Thyroid gland (tissue), 4 donors: ENCODE data around the gene SOCS7.

Source experiments
- POLR2A ChIP-seq, 2 donors: fragments of 450-650 bp; IDR thresholded peaks; one replicate each; pipeline ENCODE4 v1.6.1; 2017; ENCODE audit warnings: antibody characterized with exemption in 2 of 2, mild to moderate bottlenecking in 2 of 2, moderate library complexity in 1 of 2
- TF ChIP-seq, protein P1 (sequence below), 6 experiments: fragments of 200-600 bp in 3 of 6; fragments of 450-650 bp in 3 of 6; sonication (generic) in 3 of 6; IDR thresholded peaks; one replicate each; pipeline ENCODE4 v1.5.1; 2016 to 2019; ENCODE audit warnings: antibody characterized with exemption in 6 of 6, mild to moderate bottlenecking in 2 of 6, inconsistent platforms in 1 of 6, moderate library complexity in 1 of 6

DNA sequence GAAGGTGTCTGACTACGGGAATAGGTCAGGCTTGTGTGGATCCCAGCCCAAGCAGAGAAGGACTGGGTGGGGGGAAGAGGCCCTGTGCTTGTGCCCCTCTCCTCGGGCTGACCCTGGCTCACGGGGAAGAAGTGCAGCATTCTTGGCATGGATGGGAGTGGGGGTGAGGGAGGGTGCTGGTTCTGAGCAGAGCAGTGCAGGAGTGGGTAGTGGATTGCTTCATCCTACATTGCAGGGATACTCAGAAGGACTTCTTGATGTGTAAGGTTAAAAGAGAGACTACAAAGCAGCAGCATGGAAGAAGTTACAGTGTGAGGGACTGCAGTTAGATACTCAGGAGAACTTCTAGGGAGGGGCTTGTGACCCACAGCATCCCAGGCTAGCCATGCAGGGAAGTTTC is 78.7 kb downstream of the SOCS7 start:
- TF ChIP-seq, protein P1, sequence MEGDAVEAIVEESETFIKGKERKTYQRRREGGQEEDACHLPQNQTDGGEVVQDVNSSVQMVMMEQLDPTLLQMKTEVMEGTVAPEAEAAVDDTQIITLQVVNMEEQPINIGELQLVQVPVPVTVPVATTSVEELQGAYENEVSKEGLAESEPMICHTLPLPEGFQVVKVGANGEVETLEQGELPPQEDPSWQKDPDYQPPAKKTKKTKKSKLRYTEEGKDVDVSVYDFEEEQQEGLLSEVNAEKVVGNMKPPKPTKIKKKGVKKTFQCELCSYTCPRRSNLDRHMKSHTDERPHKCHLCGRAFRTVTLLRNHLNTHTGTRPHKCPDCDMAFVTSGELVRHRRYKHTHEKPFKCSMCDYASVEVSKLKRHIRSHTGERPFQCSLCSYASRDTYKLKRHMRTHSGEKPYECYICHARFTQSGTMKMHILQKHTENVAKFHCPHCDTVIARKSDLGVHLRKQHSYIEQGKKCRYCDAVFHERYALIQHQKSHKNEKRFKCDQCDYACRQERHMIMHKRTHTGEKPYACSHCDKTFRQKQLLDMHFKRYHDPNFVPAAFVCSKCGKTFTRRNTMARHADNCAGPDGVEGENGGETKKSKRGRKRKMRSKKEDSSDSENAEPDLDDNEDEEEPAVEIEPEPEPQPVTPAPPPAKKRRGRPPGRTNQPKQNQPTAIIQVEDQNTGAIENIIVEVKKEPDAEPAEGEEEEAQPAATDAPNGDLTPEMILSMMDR (IDR thresholded peaks at IDR 0.05): no peak
- no peak for TF ChIP-seq POLR2A (IDR thresholded peaks at IDR 0.05)
